Ovary (tissue), 9 donors: ENCODE measurements around the gene MRPL18. TPM values are rescaled to one million over a fixed set of nuclear protein-coding genes. Genes with fewer than 3 reads are reported as not detected.

ENCODE experiments used
- DNase-seq, 5 donors: peaks; one replicate each; pipeline ENCODE4 v3.0.0-alpha.2; 2019 to 2020
- H3K27ac ChIP-seq, 2 donors: fragments of 200-600 bp; one replicate each; pipeline versions ENCODE4 v1.5.1 to v1.8.0; 2019 to 2022
- H3K27me3 ChIP-seq: fragments of 200-600 bp; one replicate; pipeline ENCODE4 v1.8.0; 2022
- H3K36me3 ChIP-seq: fragments of 200-600 bp; sonication (generic); one replicate; pipeline ENCODE4 v1.5.1; 2019
- H3K4me1 ChIP-seq: one replicate; pipeline ENCODE4 v1.8.1; 2013; ENCODE audit warnings: mild to moderate bottlenecking, moderate library complexity; ENCODE audit not compliant: insufficient read depth
- H3K4me3 ChIP-seq: fragments of 200-600 bp; sonication (generic); one replicate; pipeline ENCODE4 v1.5.1; 2017
- H3K9me3 ChIP-seq, 2 donors: fragments of 200-600 bp in 1 of 2; sonication (generic) in 1 of 2; one replicate each; pipeline versions ENCODE4 v1.5.1 to v1.8.1; 2013 to 2019; ENCODE audit warnings: mild to moderate bottlenecking in 1 of 2, moderate library complexity in 1 of 2
- EP300 ChIP-seq: sonication (generic); formaldehyde crosslinking; IDR thresholded peaks from one replicate; pipeline ENCODE4 v1.6.1; 2017; ENCODE audit warnings: antibody characterized with exemption
- POLR2A ChIP-seq: fragments of 450-650 bp; IDR thresholded peaks from one replicate; pipeline ENCODE4 v1.6.1; 2017; ENCODE audit warnings: antibody characterized with exemption, mild to moderate bottlenecking, moderate library complexity
- WGBS, 3 donors: extraction: QIAGEN DNeasy Blood & Tissue Kit in 1 of 3; methylation state at CpG; one replicate each; pipeline versions ENCODE4 v1.1.5 to v1.1.7; 2013 to 2017; 5-methylcytosine and 5-hydroxymethylcytosine counted together
- intact Hi-C, 4 donors: fragments of 100-400 bp; cut with DNase I; formaldehyde crosslinking; loops; one replicate each; pipeline versions ENCODE4 v1.11.0 to v1.15.1; 2022 to 2023
- polyA plus RNA-seq, 2 donors: library from polyadenylated mRNA; stranded (reverse); fragments of 200-250 nt in 1 of 2; fragments of 350-450 nt in 1 of 2; fragmentation: Illumina TruSeq in 1 of 2; extraction: RNeasy Lipid Tissue Mini Kit (QIAGEN cat#74804) in 1 of 2; gene quantifications; one replicate each; pipeline ENCODE4 v1.2.3, GENCODE V29; 2013 to 2014
- total RNA-seq, 7 donors: library from RNA; depleted of rRNA in 2 of 7; stranded (reverse); fragments of >200 nt in 2 of 7; fragmentation: NEBNext Ultra II Directional in 3 of 7; extraction: Animal tissue kit (Norgen Biotek cat#: 25700) in 3 of 7; gene quantifications; one replicate each; pipeline versions ENCODE4 v1.1.0 to v1.2.4, GENCODE V29; 2016 to 2023
- TF ChIP-seq, protein P1 (sequence below), 3 donors: fragments of 450-650 bp in 2 of 3; fragments of 200-600 bp in 1 of 3; IDR thresholded peaks; one replicate each; pipeline versions ENCODE4 v1.5.1 to v1.8.0; 2016 to 2022; ENCODE audit warnings: antibody characterized with exemption in 3 of 3, mild to moderate bottlenecking in 1 of 3
- donor health status: DM: no; HTN: no; CAD: no; lungs with moderate emphysema.
- donor health status: DM: no; HTN: no; CAD: no.
- donor health status: Bipolar disorder and iron deficiency.
- donor health status: DM: yes; HTN: yes; CAD: no.
- donor health status: DM: no; HTN: no; CAD: no.
- donor health status: DM: yes; HTN: yes; CAD: no.

MRPL18 gene
- total and polyA plus RNA-seq, 9 donors: 51.0 to 112 (median 57.5) TPM

- Histone ChIP-seq H3K4me3 (no peak overlapping the region), H3K27me3 (no peaks in the 10 kb centered on the region), H3K9me3 (no peaks in the 10 kb centered on the region), H3K4me1 (no peaks in the 10 kb centered on the region), H3K27ac (no peak overlapping the region), H3K36me3 (no peaks in the 10 kb centered on the region)
- intact Hi-C loops: no loop called here
- WGBS, 3 donors: 40 to 46% (median 45%) methylated on average over 7 of the region's 7 CpGs
- no peak for DNase-seq
- TF ChIP-seq, protein P1, sequence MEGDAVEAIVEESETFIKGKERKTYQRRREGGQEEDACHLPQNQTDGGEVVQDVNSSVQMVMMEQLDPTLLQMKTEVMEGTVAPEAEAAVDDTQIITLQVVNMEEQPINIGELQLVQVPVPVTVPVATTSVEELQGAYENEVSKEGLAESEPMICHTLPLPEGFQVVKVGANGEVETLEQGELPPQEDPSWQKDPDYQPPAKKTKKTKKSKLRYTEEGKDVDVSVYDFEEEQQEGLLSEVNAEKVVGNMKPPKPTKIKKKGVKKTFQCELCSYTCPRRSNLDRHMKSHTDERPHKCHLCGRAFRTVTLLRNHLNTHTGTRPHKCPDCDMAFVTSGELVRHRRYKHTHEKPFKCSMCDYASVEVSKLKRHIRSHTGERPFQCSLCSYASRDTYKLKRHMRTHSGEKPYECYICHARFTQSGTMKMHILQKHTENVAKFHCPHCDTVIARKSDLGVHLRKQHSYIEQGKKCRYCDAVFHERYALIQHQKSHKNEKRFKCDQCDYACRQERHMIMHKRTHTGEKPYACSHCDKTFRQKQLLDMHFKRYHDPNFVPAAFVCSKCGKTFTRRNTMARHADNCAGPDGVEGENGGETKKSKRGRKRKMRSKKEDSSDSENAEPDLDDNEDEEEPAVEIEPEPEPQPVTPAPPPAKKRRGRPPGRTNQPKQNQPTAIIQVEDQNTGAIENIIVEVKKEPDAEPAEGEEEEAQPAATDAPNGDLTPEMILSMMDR (IDR thresholded peaks at IDR 0.05): no peak
- TF ChIP-seq POLR2A (no peak), EP300 (no peak)
Observed at GRCh38 chr6:159828074-159828473, 37.8 kb downstream of the MRPL18 start.

GRCh38 chr6:159829526-159829925 is 39.3 kb downstream of the MRPL18 start:
- DNase-seq: no peak
- H3K4me3 ChIP-seq: no peak overlapping the region
- H3K9me3 ChIP-seq: no peaks in the 10 kb centered on the region
- TF ChIP-seq EP300: no peak
- no peaks in the 10 kb centered on the region for H3K4me1 ChIP-seq
- no peaks in the 10 kb centered on the region for H3K27me3 ChIP-seq
- intact Hi-C loops: no loop called here
- WGBS, 3 donors: 71 to 80% (median 80%) methylated on average over 4 of the region's 4 CpGs
- H3K27ac ChIP-seq: no peak overlapping the region
- no peaks in the 10 kb centered on the region for H3K36me3 ChIP-seq

- 60 to 71% (median 63%) methylated on average over 11 of the region's 11 CpGs for WGBS, 3 donors
- Histone ChIP-seq H3K36me3 (no peaks in the 10 kb centered on the region), H3K27me3 (no peaks in the 10 kb centered on the region), H3K27ac (no peak overlapping the region), H3K4me3 (no peak overlapping the region), H3K4me1 (peaks cover 2% of the 10 kb centered on the region), H3K9me3 (no peaks in the 10 kb centered on the region)
- no peak for TF ChIP-seq EP300
- TF ChIP-seq POLR2A: no peak
- TF ChIP-seq, protein P1 (IDR thresholded peaks at IDR 0.05): no peak
- intact Hi-C loops: loop anchor here in 1 of 4 donors (5.0 kb wide), 1 partner anchor 38 kb away; the partner anchor contains the start of gene MRPL18
- DNase-seq: no peak
Observed at GRCh38 chr6:159830501-159831372, 40.5 kb downstream of the MRPL18 start.

- Histone ChIP-seq H3K4me1 (peaks cover 2% of the 10 kb centered on the region), H3K27ac (no peak overlapping the region), H3K27me3 (no peaks in the 10 kb centered on the region), H3K9me3 (no peaks in the 10 kb centered on the region), H3K36me3 (no peaks in the 10 kb centered on the region), H3K4me3 (no peak overlapping the region)
- no peak for DNase-seq
- intact Hi-C loops: loop anchor here in 1 of 4 donors (5.0 kb wide), 1 partner anchor 39 kb away; the partner anchor contains the start of gene MRPL18
- 73 to 82% (median 79%) methylated on average over 4 of the region's 4 CpGs for WGBS, 3 donors
- TF ChIP-seq POLR2A: no peak
- no peak for TF ChIP-seq EP300
- TF ChIP-seq, protein P1 (IDR thresholded peaks at IDR 0.05): no peak
Observed at GRCh38 chr6:159831373-159831679, 41.1 kb downstream of the MRPL18 start.

DNA sequence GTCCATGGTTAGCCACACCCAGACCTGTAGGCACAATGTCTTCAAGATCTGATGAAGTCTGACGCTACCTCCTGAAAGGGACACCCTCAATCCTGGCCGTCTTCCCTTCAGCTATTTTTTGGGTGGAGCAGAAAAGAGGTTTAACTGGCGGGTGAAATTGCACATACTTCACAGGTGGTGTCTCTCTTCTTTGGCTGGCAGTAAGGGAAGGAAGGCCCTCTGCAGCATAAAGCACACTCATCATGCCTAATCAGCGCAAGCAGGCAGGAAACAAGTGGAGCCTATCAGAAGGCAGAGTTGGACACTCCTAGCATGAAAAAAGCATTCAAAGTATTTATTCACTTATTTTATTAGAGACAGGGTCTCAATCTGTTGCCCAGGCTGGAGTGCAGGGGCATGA is 42.7 kb downstream of the MRPL18 start:
- DNase-seq: no peak
- WGBS, 3 donors: 78 to 83% (median 79%) methylated on average over 4 of the region's 4 CpGs
- intact Hi-C loops: loop anchor here in 1 of 4 donors (5.0 kb wide), 1 partner anchor 41 kb away; the partner anchor contains the start of gene MRPL18
- TF ChIP-seq, protein P1 (IDR thresholded peaks at IDR 0.05): no peak
- Histone ChIP-seq H3K36me3 (no peaks in the 10 kb centered on the region), H3K4me1 (peaks cover 6% of the 10 kb centered on the region), H3K4me3 (no peak overlapping the region), H3K9me3 (no peaks in the 10 kb centered on the region), H3K27me3 (no peaks in the 10 kb centered on the region), H3K27ac (no peak overlapping the region)
